K562 (cell line): ENCODE measurements around the gene FOXN3. TPM values are rescaled to one million over a fixed set of nuclear protein-coding genes. Genes with fewer than 3 reads are reported as not detected.

Source experiments
- ARID2 ChIP-seq: fragments of 450-650 bp; IDR thresholded peaks from 2 replicates; pipeline ENCODE4 v1.6.1; 2017; ENCODE audit warnings: antibody characterized with exemption, mild to moderate bottlenecking
- CBX2 ChIP-seq: fragments of 200-600 bp; sonication (generic); IDR thresholded peaks from one replicate; pipeline ENCODE4 v1.6.1; 2012; ENCODE audit warnings: mild to moderate bottlenecking, low read length, inconsistent platforms; ENCODE audit not compliant: insufficient read depth, poor library complexity, severe bottlenecking
- ESRRB ChIP-seq: fragments of 250-450 bp; sonication (Bioruptor Pico); IDR thresholded peaks from 2 replicates; pipeline ENCODE4 v1.5.0; 2020; ENCODE audit warnings: mild to moderate bottlenecking, moderate library complexity, borderline replicate concordance
- ETS2 ChIP-seq: IDR thresholded peaks from 2 replicates; pipeline ENCODE4 v1.6.1; 2016; ENCODE audit warnings: borderline replicate concordance, missing genetic modification characterization, mild to moderate bottlenecking, moderate library complexity, missing compliant biosample characterization; ENCODE audit not compliant: poor library complexity, severe bottlenecking
- EZH2 ChIP-seq: IDR thresholded peaks from 2 replicates; pipeline ENCODE4 v1.6.1; 2012; ENCODE audit warnings: low read depth, mild to moderate bottlenecking, inconsistent platforms, low read length, borderline replicate concordance
- HDAC8 ChIP-seq: fragments of 450-650 bp; IDR thresholded peaks from 2 replicates; pipeline ENCODE4 v1.6.1; 2016; ENCODE audit warnings: mild to moderate bottlenecking, missing genetic modification characterization, moderate library complexity, missing compliant biosample characterization
- HNRNPLL ChIP-seq: fragments of 200-400 bp; formaldehyde crosslinking; IDR thresholded peaks from 2 replicates; pipeline ENCODE4 v1.6.1; 2017; ENCODE audit warnings: low read length, low read depth, mild to moderate bottlenecking; ENCODE audit not compliant: poor library complexity, severe bottlenecking
- RBM25 ChIP-seq: fragments of 200-400 bp; formaldehyde crosslinking; IDR thresholded peaks from 2 replicates; pipeline ENCODE4 v1.6.1; 2018; ENCODE audit warnings: low read length, low read depth, moderate library complexity; ENCODE audit not compliant: severe bottlenecking
- RFX7 ChIP-seq: fragments of 250-450 bp; sonication (Bioruptor Pico); IDR thresholded peaks from 2 replicates; pipeline ENCODE4 v1.5.1; 2021; ENCODE audit warnings: mild to moderate bottlenecking
- SMAD3 ChIP-seq: fragments of 450-650 bp; formaldehyde crosslinking; conservative IDR thresholded peaks from 2 replicates; pipeline ENCODE4 v1.4.0; 2020; ENCODE audit warnings: mild to moderate bottlenecking
- SMC3 ChIP-seq: conservative IDR thresholded peaks from 2 replicates; pipeline ENCODE4 v1.6.1; 2011; ENCODE audit warnings: low read depth, low read length, improper control_type of control experiment; ENCODE audit not compliant: insufficient read depth
- ZNF830 ChIP-seq: fragments of 250-450 bp; sonication (Bioruptor Pico); IDR thresholded peaks from 2 replicates; pipeline ENCODE4 v1.5.0; 2021; ENCODE audit warnings: mild to moderate bottlenecking
- polyA plus RNA-seq, 8 experiments: library from polyadenylated mRNA; depleted of rRNA in 4 of 8; stranded (reverse) in 5 of 8; unstranded in 3 of 8; fragments of >200 nt; fragmentation: Nextera tagmentation in 2 of 8; fragmentation: Illumina TruSeq in 1 of 8; extraction: Ambion mirVana in 2 of 8; extraction: Trizol in 1 of 8; gene quantifications; 2 replicates each; pipeline versions ENCODE4 v1.2.1 to v1.2.3, GENCODE V29; 2011 to 2014; ENCODE audit warnings: inconsistent platforms in 1 of 8, missing spikeins in 1 of 8
- total RNA-seq, 7 experiments: library from RNA; depleted of rRNA in 6 of 7; stranded (reverse); fragments of >200 nt in 6 of 7; fragmentation: Illumina TruSeq in 2 of 7; extraction: Trizol in 2 of 7; gene quantifications; 2 replicates each; pipeline versions ENCODE4 v1.2.1 to v1.2.3, GENCODE V29; 2011 to 2021; ENCODE audit warnings: low replicate concordance in 1 of 7
- TF ChIP-seq, protein P1 (sequence below): fragments of 250-450 bp; sonication (Bioruptor Pico); IDR thresholded peaks from 2 replicates; pipeline ENCODE4 v1.8.0; 2022; ENCODE audit warnings: moderate library complexity, mild to moderate bottlenecking, inconsistent platforms
- TF ChIP-seq, protein P2 (sequence below), 2 experiments: fragments of 450-650 bp in 1 of 2; IDR thresholded peaks; 2 replicates each; pipeline ENCODE4 v1.6.1; 2011 to 2017; ENCODE audit warnings: low read depth in 2 of 2, antibody characterized with exemption in 1 of 2, borderline replicate concordance in 1 of 2, low read length in 1 of 2, mild to moderate bottlenecking in 1 of 2, mixed read lengths in 1 of 2; ENCODE audit not compliant: control insufficient read depth in 1 of 2
- TF ChIP-seq, protein P3 (sequence below), 2 experiments: fragments of 250-450 bp in 1 of 2; fragments of 450-650 bp in 1 of 2; sonication (Bioruptor Pico) in 1 of 2; IDR thresholded peaks; 2 replicates each; pipeline versions ENCODE4 v1.6.1 to v1.8.0; 2016 to 2021; ENCODE audit warnings: mild to moderate bottlenecking in 2 of 2, moderate library complexity in 2 of 2, missing compliant biosample characterization in 1 of 2, missing genetic modification characterization in 1 of 2
- TF ChIP-seq, protein P4 (sequence below): fragments of 250-450 bp; sonication (Bioruptor Pico); IDR thresholded peaks from 2 replicates; pipeline ENCODE4 v1.8.0; 2022; ENCODE audit warnings: inconsistent platforms

Gene FOXN3
- total and polyA plus RNA-seq, 9 of the 15 experiments (the other 6 are each of a cell fraction or from before 2014, with no cell fraction given) = 0.07 to 1.3 (median 0.40) TPM

DNA sequence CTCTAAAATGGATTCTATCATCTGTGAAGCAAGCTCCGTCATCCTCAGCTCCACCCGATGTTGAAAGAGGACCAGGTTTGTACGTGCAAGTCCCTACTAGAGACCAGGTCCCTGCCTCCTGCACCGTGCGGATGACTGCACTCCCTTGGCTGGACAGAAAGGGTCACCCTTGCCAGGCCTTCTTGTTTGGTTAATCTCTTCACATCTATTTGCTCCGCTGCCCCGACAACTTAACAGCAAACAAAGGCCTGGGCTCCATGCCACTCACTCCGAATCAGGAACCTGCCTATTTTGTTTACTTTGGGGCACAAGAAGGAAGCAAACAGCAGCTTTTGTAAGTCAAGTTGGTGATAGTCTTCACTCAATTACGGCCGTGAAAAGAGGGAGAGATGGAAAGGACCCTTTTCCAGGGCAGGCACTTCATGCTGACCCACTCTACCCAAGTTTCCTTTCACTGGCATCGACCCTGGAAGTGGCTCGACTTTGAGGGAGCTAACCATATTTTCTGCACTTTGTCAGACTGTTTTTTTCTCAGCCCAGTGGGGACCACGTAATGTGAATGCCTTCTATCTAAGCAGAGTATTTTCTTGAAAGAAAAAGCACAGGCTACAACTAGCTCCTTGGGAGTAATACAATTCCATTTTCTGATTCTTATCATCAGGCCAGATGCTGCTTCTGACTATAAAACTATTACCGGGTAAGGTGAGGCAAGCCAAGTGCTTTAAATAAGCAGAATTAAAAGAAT lies 202.6 kb downstream of the FOXN3 start (continued):
- no peak for TF ChIP-seq RBM25
- TF ChIP-seq, protein P1, sequence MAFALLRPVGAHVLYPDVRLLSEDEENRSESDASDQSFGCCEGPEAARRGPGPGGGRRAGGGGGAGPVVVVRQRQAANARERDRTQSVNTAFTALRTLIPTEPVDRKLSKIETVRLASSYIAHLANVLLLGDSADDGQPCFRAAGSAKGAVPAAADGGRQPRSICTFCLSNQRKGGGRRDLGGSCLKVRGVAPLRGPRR (CRISPR knock-in tag) = no peak
- TF ChIP-seq RFX7 (CRISPR knock-in tag) = no peak
- TF ChIP-seq CBX2 = no peak
- TF ChIP-seq SMAD3 (CRISPR knock-in tag) = no peak
- TF ChIP-seq, protein P2, sequence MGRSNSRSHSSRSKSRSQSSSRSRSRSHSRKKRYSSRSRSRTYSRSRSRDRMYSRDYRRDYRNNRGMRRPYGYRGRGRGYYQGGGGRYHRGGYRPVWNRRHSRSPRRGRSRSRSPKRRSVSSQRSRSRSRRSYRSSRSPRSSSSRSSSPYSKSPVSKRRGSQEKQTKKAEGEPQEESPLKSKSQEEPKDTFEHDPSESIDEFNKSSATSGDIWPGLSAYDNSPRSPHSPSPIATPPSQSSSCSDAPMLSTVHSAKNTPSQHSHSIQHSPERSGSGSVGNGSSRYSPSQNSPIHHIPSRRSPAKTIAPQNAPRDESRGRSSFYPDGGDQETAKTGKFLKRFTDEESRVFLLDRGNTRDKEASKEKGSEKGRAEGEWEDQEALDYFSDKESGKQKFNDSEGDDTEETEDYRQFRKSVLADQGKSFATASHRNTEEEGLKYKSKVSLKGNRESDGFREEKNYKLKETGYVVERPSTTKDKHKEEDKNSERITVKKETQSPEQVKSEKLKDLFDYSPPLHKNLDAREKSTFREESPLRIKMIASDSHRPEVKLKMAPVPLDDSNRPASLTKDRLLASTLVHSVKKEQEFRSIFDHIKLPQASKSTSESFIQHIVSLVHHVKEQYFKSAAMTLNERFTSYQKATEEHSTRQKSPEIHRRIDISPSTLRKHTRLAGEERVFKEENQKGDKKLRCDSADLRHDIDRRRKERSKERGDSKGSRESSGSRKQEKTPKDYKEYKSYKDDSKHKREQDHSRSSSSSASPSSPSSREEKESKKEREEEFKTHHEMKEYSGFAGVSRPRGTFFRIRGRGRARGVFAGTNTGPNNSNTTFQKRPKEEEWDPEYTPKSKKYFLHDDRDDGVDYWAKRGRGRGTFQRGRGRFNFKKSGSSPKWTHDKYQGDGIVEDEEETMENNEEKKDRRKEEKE (IDR thresholded peaks at IDR 0.05; ENCODE audit: borderline replicate concordance in 1 of 2, control insufficient read depth in 1 of 2, low read depth in 2 of 2, low read length in 1 of 2) = no peak
- no peak for TF ChIP-seq HDAC8
- TF ChIP-seq, protein P3, sequence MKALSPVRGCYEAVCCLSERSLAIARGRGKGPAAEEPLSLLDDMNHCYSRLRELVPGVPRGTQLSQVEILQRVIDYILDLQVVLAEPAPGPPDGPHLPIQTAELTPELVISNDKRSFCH (CRISPR knock-in tag; IDR thresholded peaks at IDR 0.05) = no peak
- TF ChIP-seq, protein P3 (tag; IDR thresholded peaks at IDR 0.05) = no peak
- TF ChIP-seq EZH2 = no peak
- no peak for TF ChIP-seq ARID2
- TF ChIP-seq HNRNPLL = no peak
- no peak for TF ChIP-seq ZNF830 (CRISPR knock-in tag)
- no peak for TF ChIP-seq ETS2 (tag)
- no peak for TF ChIP-seq ESRRB (CRISPR knock-in tag)
- TF ChIP-seq SMC3 = no peak
- TF ChIP-seq, protein P4, sequence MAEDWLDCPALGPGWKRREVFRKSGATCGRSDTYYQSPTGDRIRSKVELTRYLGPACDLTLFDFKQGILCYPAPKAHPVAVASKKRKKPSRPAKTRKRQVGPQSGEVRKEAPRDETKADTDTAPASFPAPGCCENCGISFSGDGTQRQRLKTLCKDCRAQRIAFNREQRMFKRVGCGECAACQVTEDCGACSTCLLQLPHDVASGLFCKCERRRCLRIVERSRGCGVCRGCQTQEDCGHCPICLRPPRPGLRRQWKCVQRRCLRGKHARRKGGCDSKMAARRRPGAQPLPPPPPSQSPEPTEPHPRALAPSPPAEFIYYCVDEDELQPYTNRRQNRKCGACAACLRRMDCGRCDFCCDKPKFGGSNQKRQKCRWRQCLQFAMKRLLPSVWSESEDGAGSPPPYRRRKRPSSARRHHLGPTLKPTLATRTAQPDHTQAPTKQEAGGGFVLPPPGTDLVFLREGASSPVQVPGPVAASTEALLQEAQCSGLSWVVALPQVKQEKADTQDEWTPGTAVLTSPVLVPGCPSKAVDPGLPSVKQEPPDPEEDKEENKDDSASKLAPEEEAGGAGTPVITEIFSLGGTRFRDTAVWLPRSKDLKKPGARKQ (CRISPR knock-in tag) = no peak
